ENCODE measurements around the gene GBA3. TPM values are rescaled to one million over a fixed set of nuclear protein-coding genes. Genes with fewer than 3 reads are reported as not detected.

Gene GBA3
- total and polyA plus RNA-seq, 2 donors (not counting 3 experiments of a cell fraction or from before 2014, with no cell fraction given): not detected

GRCh38 chr4:22680065-22680642 is 12.6 kb upstream of the GBA3 start:
- no peak overlapping the region for H3K4me2 ChIP-seq (ENCODE audit: insufficient read depth, low read length)
- H3K9me1 ChIP-seq (replicated peaks; ENCODE audit: control insufficient read depth, extremely low read depth, insufficient read depth, low read length): no peaks in the 10 kb centered on the region
- no peaks in the 10 kb centered on the region for H3K36me3 ChIP-seq (ENCODE audit: control insufficient read depth in 2 of 2, extremely low read depth in 1 of 2, insufficient read depth in 2 of 2, low read length in 2 of 2)
- no peaks in the 10 kb centered on the region for H4K20me1 ChIP-seq (replicated peaks; ENCODE audit: control insufficient read depth, extremely low read depth, insufficient read depth, low read length)
- no TSS peak for BruUV-seq (replicated peaks)
- intact Hi-C loops (cut with micrococcal nuclease): loop anchor here (5.0 kb wide), 1 partner anchor 718 kb away; no protein-coding TSS in a partner anchor
- no peak for DNase-seq (ENCODE audit: low read depth, low spot score)
- H3K4me1 ChIP-seq (ENCODE audit: control insufficient read depth, extremely low read depth, insufficient read depth, low read length): no peaks in the 10 kb centered on the region
- H3K79me2 ChIP-seq (ENCODE audit: control insufficient read depth, insufficient read depth, low read length): no peaks in the 10 kb centered on the region
- TF ChIP-seq GATA2 (IDR thresholded peaks at IDR 0.05; ENCODE audit: insufficient read depth, insufficient read length, low read depth, low read length) (no peak), MYC (IDR thresholded peaks at IDR 0.05; ENCODE audit: low read depth, low read length) (no peak)
- H3K27ac ChIP-seq (ENCODE audit: insufficient read depth, low read depth, low read length): no peak overlapping the region
- no peak overlapping the region for H3K9ac ChIP-seq (replicated peaks; ENCODE audit: extremely low read depth, insufficient read depth, low read length)
- ChIA-PET CTCF (interaction anchor here (1.4 to 2.3 kb wide), 2 partner anchors 10 to 891 kb away, joined by 3 to 7 read pairs; no protein-coding TSS in a partner anchor), POLR2A (no interaction called here)
- no peak overlapping the region for H2AFZ ChIP-seq (ENCODE audit: low read depth, low read length)
- H3K9me3 ChIP-seq (replicated peaks; ENCODE audit: control insufficient read depth, insufficient read depth, low read length): no peaks in the 10 kb centered on the region
- no peak for FAIRE-seq
- dilution Hi-C loops (cut with MboI; ENCODE audit: extremely low pct_ligation_motif_present, low sequenced_read_pairs): no loop called here
- no peak overlapping the region for H3K4me3 ChIP-seq (replicated peaks in 1 of 3; ENCODE audit: insufficient read depth in 1 of 3, low read depth in 1 of 3, low read length in 3 of 3)
- H3K27me3 ChIP-seq (ENCODE audit: control insufficient read depth in 2 of 2, insufficient read depth in 2 of 2, low read length in 2 of 2): no peaks in the 10 kb centered on the region

DNA sequence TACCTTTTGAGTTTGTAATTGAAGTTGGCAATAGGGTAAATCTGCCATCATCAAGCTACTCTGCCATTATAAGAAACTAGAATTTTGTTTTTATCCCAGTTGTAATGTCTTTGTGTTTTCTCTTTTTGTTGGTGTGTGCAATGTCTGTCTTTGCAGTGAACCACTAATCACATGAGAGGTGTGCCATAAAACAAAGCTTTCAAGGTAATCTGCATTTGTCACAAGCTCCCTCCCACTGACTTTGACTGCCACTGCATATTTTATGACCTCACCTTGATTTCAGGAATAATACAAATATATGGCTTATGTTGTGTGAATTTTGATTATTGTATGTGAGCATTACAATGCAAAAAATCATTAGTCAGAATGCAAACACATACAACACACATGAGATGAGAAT is 9.0 kb upstream of the GBA3 start:
- ChIA-PET POLR2A (no interaction called here), CTCF (interaction anchor here (1.7 to 2.4 kb wide), 2 partner anchors 274 to 894 kb away, joined by 4 to 10 read pairs; no protein-coding TSS in a partner anchor)
- intact Hi-C loops (cut with micrococcal nuclease): loop anchor here (5.0 kb wide), 1 partner anchor 721 kb away; no protein-coding TSS in a partner anchor
- H2AFZ ChIP-seq (ENCODE audit: low read depth, low read length): no peak overlapping the region
- no peak overlapping the region for H3K27ac ChIP-seq (ENCODE audit: insufficient read depth, low read depth, low read length)
- no peaks in the 10 kb centered on the region for H3K4me1 ChIP-seq (ENCODE audit: control insufficient read depth, extremely low read depth, insufficient read depth, low read length)
- H3K79me2 ChIP-seq (ENCODE audit: control insufficient read depth, insufficient read depth, low read length): no peaks in the 10 kb centered on the region
- H3K4me3 ChIP-seq (replicated peaks in 1 of 3; ENCODE audit: insufficient read depth in 1 of 3, low read depth in 1 of 3, low read length in 3 of 3): no peak overlapping the region
- dilution Hi-C loops (cut with MboI; ENCODE audit: extremely low pct_ligation_motif_present, low sequenced_read_pairs): no loop called here
- no peak overlapping the region for H3K4me2 ChIP-seq (ENCODE audit: insufficient read depth, low read length)
- no peak for FAIRE-seq
- H3K9me3 ChIP-seq (replicated peaks; ENCODE audit: control insufficient read depth, insufficient read depth, low read length): no peaks in the 10 kb centered on the region
- H3K36me3 ChIP-seq (ENCODE audit: control insufficient read depth in 2 of 2, extremely low read depth in 1 of 2, insufficient read depth in 2 of 2, low read length in 2 of 2): no peaks in the 10 kb centered on the region
- no peak for DNase-seq (ENCODE audit: low read depth, low spot score)
- H3K9me1 ChIP-seq (replicated peaks; ENCODE audit: control insufficient read depth, extremely low read depth, insufficient read depth, low read length): no peaks in the 10 kb centered on the region
- TF ChIP-seq MAX (IDR thresholded peaks at IDR 0.05; ENCODE audit: insufficient read depth, insufficient read length) (no peak), FOS (IDR thresholded peaks at IDR 0.05; ENCODE audit: borderline replicate concordance, insufficient read depth, low read length) (no peak), CTCF (IDR thresholded peaks at IDR 0.05; ENCODE audit: extremely low read depth in 1 of 2, insufficient read depth in 1 of 2, low read depth in 1 of 2, low read length in 2 of 2) (no peak), POLR2AphosphoS5 (IDR thresholded peaks at IDR 0.05; ENCODE audit: insufficient read depth, low read depth, low read length) (no peak), POLR2A (IDR thresholded peaks at IDR 0.05; ENCODE audit: low read depth, low read length) (no peak), EZH2 (IDR thresholded peaks at IDR 0.05; ENCODE audit: borderline replicate concordance, low read depth, low read length, severe bottlenecking) (no peak), GATA2 (IDR thresholded peaks at IDR 0.05; ENCODE audit: insufficient read depth, insufficient read length, low read depth, low read length) (no peak), JUN (IDR thresholded peaks at IDR 0.05; ENCODE audit: borderline replicate concordance, insufficient read depth, insufficient read length, low read depth) (no peak), MYC (IDR thresholded peaks at IDR 0.05; ENCODE audit: low read depth, low read length) (no peak)
- H3K9ac ChIP-seq (replicated peaks; ENCODE audit: extremely low read depth, insufficient read depth, low read length): no peak overlapping the region
- H4K20me1 ChIP-seq (replicated peaks; ENCODE audit: control insufficient read depth, extremely low read depth, insufficient read depth, low read length): no peaks in the 10 kb centered on the region
- no peaks in the 10 kb centered on the region for H3K27me3 ChIP-seq (ENCODE audit: control insufficient read depth in 2 of 2, insufficient read depth in 2 of 2, low read length in 2 of 2)
- BruUV-seq (replicated peaks): no TSS peak

Measured in endothelial cell of umbilical vein (primary cell).